Hepatocyte (in vitro differentiated cells): Measurements from ENCODE around the gene SMOC1.

Source experiments
- CTCF ChIP-seq: fragments of 200-600 bp; sonication (generic); IDR thresholded peaks from 2 replicates; pipeline ENCODE4 v1.5.1; 2016; ENCODE audit warnings: antibody characterized with exemption, mild to moderate bottlenecking; ENCODE audit not compliant: poor library complexity
- EZH2 ChIP-seq: fragments of 200-600 bp; sonication (generic); IDR thresholded peaks from 2 replicates; pipeline ENCODE4 v1.6.1; 2016; ENCODE audit warnings: antibody characterized with exemption, mild to moderate bottlenecking, borderline replicate concordance

- TF ChIP-seq CTCF: no peak
- no peak for TF ChIP-seq EZH2
Observed at GRCh38 chr14:69945912-69946311, 66.7 kb downstream of the SMOC1 start.
